Stimulated activated CD4-positive, alpha-beta T cell treated with anti-CD3 and anti-CD28 coated beads, TNF-alpha, amount 100 ng/mL, for 4 hours (primary cell): ENCODE data around the gene CPTP.
A peak's percentile ranks its signal among the peaks of the same experiment; 100 is the strongest.
"Not testable (repeated sequence)": the region's sequence is repeated elsewhere in the genome, so short reads cannot be mapped to it uniquely, and the experiment has no call there.

Experiments used
- DNase-seq, 3 experiments: peaks; one replicate each; pipeline ENCODE4 v3.0.0-alpha.2; 2020; ENCODE audit warnings: low read depth in 3 of 3

CPTP gene

GRCh38 chr1:1306661-1307260 is 17.8 kb upstream of the CPTP start:
- DNase-seq, result no peak

GRCh38 chr1:1307261-1307922 is 17.2 kb upstream of the CPTP start:
- DNase-seq, result no peak

GRCh38 chr1:1307923-1308755 is 16.5 kb upstream of the CPTP start, which contains the start of the genes ACAP3 and PUSL1:
Gene ACAP3 (minus strand): TSS chr1:1307930. CDS start chr1:1307815, 115 bp downstream.
Gene PUSL1 (plus strand): TSS chr1:1308597. CDS start chr1:1308644, 47 bp downstream.
- DNase-seq, result peak; percentile 75 to 79 (median 77)

GRCh38 chr1:1308756-1309250 is 15.8 kb upstream of the CPTP start:
- DNase-seq, result no peak

- no peak for DNase-seq
These were observed 15.1 kb upstream of the CPTP start for GRCh38 chr1:1309251-1310108.

GRCh38 chr1:1310109-1310385 is 14.6 kb upstream of the CPTP start:
- DNase-seq, result no peak

GRCh38 chr1:1310476-1311053 is 14.0 kb upstream of the CPTP start:
- no peak for DNase-seq

- DNase-seq, result no peak
These were observed 13.2 kb upstream of the CPTP start for GRCh38 chr1:1311107-1312104.

- DNase-seq, result no peak
These were observed 11.9 kb upstream of the CPTP start for GRCh38 chr1:1312450-1313314.

GRCh38 chr1:1313500-1314236 is 10.9 kb upstream of the CPTP start:
- no peak for DNase-seq

- no peak for DNase-seq
These were observed 10.4 kb upstream of the CPTP start for GRCh38 chr1:1314237-1314586.

GRCh38 chr1:1314678-1315335 is 9.8 kb upstream of the CPTP start:
- no peak for DNase-seq

GRCh38 chr1:1315435-1315954 is 9.1 kb upstream of the CPTP start:
- no peak for DNase-seq

GRCh38 chr1:1316199-1316598 is 8.4 kb upstream of the CPTP start:
- DNase-seq, result not testable (repeated sequence)

GRCh38 chr1:1317420-1317819 is 7.2 kb upstream of the CPTP start:
- no peak for DNase-seq

- DNase-seq, result no peak
These were observed 6.4 kb upstream of the CPTP start for GRCh38 chr1:1318131-1318652.
